Prostate gland (tissue), 2 donors: ENCODE data around the gene PID1.

Experiments
- CTCF ChIP-seq, 4 experiments: fragments of 200-600 bp in 2 of 4; fragments of 450-650 bp in 2 of 4; sonication (generic) in 2 of 4; IDR thresholded peaks; 1 replicate in 3 of 4; 2 replicates in 1 of 4; pipeline ENCODE4 v1.5.1; 2016 to 2019; ENCODE audit warnings: antibody characterized with exemption in 4 of 4, mild to moderate bottlenecking in 2 of 4, moderate library complexity in 2 of 4
- POLR2AphosphoS5 ChIP-seq: sonication (generic); formaldehyde crosslinking; IDR thresholded peaks from one replicate; pipeline ENCODE4 v1.6.1; 2017; ENCODE audit warnings: antibody characterized with exemption

- TF ChIP-seq CTCF (IDR thresholded peaks at IDR 0.05) (no peak), POLR2AphosphoS5 (no peak)
These were observed 283.5 kb downstream of the PID1 start for GRCh38 chr2:228987441-228988155.
